Coronary artery (tissue), 2 donors: ENCODE data around the gene ADNP2.
A peak's percentile ranks its signal among the peaks of the same experiment; 100 is the strongest.

Source experiments
- DNase-seq: peaks from one replicate; pipeline ENCODE4 v3.0.0-alpha.2; 2017; ENCODE audit warnings: low spot score
- H3K27ac ChIP-seq, 2 donors: fragments of 200-600 bp; sonication (generic); one replicate each; pipeline ENCODE4 v1.5.1; 2016 to 2019
- H3K4me3 ChIP-seq: fragments of 200-600 bp; sonication (generic); 2 replicates; pipeline ENCODE4 v1.5.1; 2016; ENCODE audit warnings: mild to moderate bottlenecking, moderate library complexity
- TF ChIP-seq, protein P1 (sequence below): fragments of 200-600 bp; sonication (generic); IDR thresholded peaks from one replicate; pipeline ENCODE4 v1.5.1; 2019; ENCODE audit warnings: antibody characterized with exemption

The ADNP2 gene

DNA sequence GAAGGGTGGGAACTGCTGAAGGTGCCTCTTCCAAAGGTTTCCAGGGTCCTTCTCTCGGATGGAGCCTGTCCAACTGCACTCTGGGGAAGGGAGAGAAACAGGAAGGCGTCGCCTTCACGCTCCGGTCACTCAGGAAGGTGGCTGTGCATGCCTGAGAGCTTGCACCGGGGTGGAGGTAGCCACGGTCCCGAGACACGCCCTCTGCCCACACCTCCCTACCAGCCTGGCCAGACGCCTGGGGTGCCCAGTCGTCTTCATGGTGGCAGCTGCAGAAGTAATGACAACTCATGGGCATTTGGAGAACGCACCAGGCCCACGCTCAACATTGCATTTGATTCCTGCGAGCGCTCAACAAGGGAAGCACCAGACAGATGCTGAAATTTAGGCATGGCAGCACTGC lies 59.9 kb downstream of the ADNP2 start:
- DNase-seq: no peak
- TF ChIP-seq, protein P1, sequence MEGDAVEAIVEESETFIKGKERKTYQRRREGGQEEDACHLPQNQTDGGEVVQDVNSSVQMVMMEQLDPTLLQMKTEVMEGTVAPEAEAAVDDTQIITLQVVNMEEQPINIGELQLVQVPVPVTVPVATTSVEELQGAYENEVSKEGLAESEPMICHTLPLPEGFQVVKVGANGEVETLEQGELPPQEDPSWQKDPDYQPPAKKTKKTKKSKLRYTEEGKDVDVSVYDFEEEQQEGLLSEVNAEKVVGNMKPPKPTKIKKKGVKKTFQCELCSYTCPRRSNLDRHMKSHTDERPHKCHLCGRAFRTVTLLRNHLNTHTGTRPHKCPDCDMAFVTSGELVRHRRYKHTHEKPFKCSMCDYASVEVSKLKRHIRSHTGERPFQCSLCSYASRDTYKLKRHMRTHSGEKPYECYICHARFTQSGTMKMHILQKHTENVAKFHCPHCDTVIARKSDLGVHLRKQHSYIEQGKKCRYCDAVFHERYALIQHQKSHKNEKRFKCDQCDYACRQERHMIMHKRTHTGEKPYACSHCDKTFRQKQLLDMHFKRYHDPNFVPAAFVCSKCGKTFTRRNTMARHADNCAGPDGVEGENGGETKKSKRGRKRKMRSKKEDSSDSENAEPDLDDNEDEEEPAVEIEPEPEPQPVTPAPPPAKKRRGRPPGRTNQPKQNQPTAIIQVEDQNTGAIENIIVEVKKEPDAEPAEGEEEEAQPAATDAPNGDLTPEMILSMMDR: no peak
- no peak overlapping the region for H3K27ac ChIP-seq
- H3K4me3 ChIP-seq: no peak overlapping the region

DNA sequence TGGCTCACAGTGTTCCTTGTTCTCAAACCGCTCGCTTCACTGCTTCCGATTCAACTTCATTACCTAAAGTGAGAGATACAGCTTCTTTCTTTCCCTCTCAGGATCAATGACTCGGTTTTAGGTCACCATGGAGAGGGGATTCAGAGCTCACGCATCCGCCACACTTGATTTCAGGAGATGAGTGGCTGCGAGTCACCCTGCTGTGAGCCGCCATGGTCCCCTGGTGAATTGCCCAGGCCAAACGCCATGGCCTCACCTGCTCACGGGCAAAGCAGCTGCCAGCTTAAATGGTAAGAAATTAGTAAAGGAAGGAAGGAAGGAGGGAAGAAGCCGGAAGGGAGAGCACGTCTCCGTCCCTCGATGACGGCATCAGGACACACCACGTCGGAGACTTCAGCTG lies 60.5 kb downstream of the ADNP2 start:
- TF ChIP-seq, protein P1: no peak
- Histone ChIP-seq H3K27ac (no peak overlapping the region), H3K4me3 (no peak overlapping the region)
- DNase-seq: no peak

DNA sequence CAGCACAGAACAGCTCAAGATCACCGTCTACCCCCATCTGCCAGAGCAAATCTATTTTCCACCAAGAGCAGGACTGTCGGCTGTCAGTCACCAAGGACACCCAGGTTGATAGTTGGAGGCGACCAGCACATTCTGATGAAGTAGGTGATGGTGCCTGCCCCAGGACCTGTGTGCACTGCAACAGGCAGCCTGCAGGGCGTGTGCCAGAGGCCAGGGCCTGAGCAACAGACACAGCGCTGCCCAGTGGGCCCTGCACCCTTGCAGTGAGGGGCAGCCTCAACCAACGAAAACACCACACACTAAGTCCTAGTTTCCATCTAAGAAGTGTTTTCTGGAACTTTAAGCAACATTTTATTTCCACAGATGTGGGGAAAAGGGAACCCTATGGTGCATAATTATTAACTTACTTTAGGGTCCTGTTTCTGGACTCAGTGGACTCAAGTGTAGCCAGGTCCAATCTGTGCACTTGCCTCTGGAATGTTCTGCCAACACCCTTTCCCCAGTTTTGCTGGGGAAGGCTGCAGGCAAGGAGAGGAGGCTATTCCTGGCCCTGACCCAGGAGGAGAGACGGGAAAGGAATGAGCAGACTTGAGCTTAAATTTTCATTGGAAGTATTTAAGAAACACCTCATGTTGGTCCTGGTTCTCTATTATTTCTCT lies 61.5 kb downstream of the ADNP2 start:
- no peak for DNase-seq
- Histone ChIP-seq H3K27ac (no peak overlapping the region), H3K4me3 (no peak overlapping the region)
- TF ChIP-seq, protein P1: no peak

DNA sequence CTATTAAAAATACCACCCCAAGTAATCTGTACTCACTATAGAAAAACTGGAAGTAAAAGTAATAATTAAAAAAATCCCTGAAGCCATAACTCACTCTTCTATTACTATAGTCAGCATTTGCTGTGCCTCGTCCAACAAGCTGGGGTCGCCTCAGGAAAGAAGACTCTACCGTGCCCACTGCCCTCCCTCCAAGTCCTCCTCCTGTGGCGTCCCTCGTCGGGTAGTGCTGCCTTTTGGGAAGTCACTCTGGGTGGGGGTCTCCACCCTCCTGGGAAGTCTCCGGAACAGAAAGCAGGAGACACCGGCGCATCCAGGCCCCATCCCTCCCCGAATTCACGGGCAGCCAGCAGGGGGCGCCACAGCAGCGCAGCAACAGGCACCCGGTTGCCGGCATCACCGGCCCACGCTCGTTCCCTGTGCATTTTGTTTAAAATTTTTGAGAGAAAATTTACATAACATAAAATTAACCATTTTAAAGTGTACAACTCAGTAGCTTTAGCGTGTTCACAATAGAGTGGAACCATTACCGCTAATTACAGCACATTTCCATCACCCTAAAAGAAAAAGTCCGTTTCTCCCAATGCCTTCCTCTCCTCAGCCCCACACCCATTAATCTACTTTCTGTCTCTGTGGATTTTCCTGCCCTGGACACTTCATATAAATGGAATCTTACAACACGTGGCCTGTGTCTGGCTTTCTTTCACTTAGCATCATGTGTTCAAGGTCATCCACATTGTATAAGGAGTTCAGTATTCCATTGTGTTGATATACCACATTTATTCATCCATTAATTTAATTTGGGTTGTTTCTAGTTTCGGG lies 62.2 kb downstream of the ADNP2 start:
- Histone ChIP-seq H3K27ac (no peak overlapping the region), H3K4me3 (peak overlapping the region; percentile 63)
- no peak for DNase-seq
- TF ChIP-seq, protein P1: peak; percentile 67

DNA sequence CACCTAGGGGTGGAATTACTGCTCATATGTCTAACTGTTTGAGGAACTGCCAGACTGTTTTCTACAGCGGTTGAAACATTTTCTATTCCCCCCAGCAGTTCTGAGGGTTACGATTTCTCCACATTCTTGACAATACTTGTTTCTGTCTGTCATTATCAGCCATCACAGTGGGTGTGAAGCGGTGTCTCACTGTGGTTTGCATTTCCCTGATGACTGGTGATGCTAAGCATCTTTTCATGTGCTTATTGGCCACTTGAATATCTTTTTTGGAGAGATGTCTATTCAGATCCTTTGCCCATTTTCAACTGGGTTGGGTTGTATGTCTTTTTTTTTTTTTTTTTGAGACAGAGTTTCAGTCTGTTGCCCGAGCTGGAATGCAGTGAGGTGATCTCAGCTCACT lies 63.0 kb downstream of the ADNP2 start:
- no peak overlapping the region for H3K27ac ChIP-seq
- TF ChIP-seq, protein P1: no peak
- DNase-seq: no peak
- H3K4me3 ChIP-seq: no peak overlapping the region

DNA sequence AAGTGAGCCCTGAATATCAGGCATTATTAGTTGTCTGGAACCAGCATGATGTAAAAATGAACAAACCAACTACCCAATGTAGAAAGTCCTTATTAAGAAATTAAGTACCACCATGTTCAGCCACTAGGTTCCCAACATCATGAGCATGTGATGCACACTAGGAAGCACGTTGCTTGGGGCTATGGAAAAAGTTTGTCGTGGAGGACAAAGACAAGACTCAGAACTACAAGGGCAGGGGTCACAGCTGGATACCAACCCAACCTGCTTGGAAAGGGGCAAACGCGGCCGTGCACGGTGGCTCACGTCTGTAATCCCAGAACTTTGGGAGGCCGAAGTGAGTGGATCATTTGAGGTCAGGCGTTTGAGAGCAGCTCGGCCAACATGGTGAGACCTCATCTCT lies 64.0 kb downstream of the ADNP2 start:
- TF ChIP-seq, protein P1: no peak
- no peak for DNase-seq
- Histone ChIP-seq H3K4me3 (no peak overlapping the region), H3K27ac (no peak overlapping the region)
